Activated CD4-positive, alpha-beta T cell treated with anti-CD3 and anti-CD28 coated beads, Interleukin-2, amount 50 U/mL, for 48 hours (primary cell): ENCODE measurements around the gene GDE1.

ENCODE experiments used
- DNase-seq, 2 experiments: peaks; one replicate each; pipeline ENCODE4 v3.0.0-alpha.2; 2020

GDE1 gene

DNA sequence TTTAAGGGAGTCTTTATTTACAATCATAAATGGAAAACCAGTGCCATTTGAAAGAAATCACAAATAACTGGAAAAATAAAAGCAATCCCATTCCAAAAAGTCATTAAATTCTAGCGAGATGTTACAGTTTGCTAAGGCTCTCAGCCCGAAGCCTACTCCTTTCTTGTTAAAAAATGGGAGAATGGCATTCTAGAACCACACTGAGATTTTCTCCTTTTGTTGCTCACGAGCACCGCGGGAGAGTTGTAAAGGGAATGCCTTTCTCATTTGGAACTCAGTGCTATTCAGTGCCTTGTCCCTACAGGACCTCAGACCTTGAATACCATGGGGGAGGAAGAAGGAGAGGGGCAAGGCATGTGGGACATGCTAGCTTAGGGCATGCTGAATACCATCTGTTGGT, 36.3 kb downstream of the GDE1 start:
- no peak for DNase-seq

DNA sequence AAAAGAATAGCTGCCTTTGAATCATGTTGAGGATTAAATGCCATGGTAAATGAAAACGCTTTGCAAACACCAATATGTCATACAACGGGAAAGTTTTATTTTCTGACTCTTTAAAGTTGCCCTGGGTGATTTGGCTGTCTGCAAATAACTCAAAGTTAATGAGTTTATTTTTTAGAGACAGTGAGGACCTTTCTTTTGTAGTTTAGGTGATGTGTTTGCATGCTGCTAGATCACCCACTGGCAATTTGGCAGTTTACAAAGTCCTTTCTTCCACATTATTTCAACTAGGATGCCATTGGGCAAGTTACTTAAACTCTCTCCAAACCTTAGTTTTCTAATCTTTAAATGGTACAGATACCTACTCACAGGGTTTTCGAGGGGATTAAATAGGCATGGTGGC, 37.8 kb downstream of the GDE1 start:
- no peak for DNase-seq

DNA sequence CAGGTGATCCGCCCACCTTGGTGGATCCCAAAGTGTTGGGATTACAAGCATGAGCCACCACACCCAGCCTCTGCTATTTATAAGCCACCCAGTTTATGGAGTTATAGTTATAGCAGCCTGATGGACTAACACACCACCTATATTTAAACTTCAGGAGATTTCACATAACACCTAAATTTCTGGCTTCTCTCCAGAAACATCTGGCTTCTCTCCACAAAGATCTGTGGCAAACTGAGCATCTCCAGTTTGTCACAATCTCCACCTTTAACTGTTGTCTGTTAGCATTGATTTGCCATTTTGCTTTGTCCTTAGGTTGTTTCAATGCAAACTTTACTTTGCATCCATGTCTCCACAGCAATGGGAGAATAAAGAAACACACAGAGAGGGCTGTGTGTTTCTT, 39.6 kb downstream of the GDE1 start:
- no peak for DNase-seq

DNA sequence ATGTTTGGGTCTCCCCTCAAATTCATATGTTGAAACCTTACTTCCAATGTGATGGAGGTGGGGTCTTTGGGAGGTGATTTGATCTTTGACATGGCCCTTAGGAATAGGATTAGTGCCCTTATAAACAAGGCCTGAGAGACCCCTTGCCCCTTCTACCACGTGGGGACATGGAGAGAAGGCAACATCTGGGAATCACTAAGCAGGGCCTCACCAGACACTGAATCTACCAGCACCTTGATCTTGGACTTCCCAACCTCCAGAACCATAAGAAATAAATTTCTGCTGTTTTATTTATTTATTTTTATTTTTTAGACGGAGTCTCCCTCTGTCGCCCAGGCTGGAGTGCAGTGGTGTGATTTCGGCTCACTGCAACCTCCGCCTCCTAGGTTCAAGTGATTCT, 40.1 kb downstream of the GDE1 start:
- DNase-seq: no peak

DNA sequence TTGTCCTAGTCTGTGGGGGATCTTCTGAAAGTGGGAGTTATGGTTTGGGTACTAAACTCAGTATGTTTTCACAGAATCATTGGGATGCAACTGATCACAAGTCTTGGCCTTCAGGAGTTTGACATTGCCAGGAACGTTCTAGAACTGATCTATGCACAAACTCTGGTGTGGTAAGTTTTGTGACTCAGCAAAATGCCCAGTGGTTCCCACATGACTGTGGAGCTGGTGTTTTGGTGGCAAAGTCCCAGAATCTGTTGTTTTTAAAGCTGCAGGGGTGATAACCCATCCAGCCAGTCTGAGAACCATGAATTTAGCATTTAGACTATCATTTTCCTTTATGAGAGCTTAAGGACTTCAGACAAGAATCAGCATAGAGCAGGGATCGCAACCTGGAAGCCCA, 40.6 kb downstream of the GDE1 start:
- DNase-seq: no peak

DNA sequence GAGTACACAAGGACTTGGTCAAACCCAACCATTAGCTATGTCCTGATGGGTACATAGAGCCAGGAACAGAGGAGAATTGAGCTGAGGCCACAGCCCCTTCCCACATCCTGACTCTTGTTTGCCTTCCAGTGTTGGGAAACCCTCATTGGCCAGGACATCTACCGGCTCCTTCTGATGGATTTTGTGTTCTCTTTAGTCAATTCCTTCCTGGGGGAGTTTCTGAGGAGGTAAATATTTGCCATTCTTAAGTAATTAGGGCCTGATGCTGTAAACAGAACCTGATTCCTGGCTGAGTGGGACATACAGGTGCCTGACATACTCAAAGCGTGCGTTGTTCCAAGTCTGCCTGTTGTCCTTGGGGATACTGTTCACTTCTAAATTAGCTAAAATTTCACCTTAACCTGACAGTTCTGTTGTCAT, 42.6 kb downstream of the GDE1 start:
- no peak for DNase-seq

DNA sequence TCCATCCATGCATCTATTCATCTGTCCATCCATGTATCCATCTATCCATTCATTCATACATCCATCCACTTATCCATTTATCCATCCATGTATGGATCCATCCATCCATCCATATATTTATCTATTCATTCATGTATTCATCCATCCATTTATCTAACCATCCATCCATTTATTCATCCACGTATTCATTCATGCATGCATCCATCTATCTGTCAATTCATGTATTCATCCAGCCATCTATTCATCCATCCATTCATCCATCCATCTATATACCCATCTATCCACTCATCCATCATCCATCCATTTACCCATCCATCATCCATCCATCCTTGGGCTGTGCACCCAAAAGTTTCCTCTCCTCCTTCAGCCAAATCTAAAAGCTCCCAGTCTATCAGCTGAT, 43.4 kb downstream of the GDE1 start:
- no peak for DNase-seq

DNA sequence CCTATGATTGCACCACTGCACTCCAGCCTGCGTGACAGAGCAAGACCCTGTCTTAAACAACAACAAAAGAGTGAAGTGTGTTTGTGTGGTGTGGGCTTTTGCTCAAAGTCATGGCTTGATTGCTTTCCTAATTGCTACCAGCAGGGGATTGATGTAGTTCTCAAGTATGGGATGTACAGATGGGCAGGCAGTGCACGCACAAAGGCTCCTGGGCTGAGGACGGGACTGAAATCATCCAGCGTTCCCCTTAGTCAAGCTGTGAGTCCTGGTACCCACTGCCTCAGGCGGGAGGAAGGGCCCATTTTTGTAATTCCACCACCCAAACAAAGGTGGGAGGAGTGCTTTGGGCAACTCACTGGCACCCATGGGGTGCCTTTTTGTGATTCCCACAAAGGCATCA, 47.3 kb downstream of the GDE1 start:
- DNase-seq: no peak

DNA sequence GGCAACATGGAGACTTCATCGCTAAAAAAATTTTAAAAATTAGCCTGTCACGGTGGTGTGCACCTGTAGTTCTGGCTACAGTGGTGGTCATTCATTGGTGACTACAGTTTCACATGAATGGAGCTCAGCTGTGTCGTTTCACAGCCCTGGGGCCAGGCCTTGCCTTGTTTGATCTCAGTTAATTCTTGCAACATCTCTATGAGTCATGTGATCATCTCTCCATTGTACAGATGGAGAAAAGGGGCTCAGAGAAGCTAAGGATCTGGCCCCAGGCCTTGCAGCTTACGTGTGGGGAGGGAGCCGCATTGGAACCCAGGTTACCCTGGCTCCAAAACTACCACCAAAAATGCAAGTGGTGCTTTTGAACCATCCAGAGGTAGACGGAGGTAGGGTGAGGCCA, 49.4 kb downstream of the GDE1 start:
- no peak for DNase-seq

DNA sequence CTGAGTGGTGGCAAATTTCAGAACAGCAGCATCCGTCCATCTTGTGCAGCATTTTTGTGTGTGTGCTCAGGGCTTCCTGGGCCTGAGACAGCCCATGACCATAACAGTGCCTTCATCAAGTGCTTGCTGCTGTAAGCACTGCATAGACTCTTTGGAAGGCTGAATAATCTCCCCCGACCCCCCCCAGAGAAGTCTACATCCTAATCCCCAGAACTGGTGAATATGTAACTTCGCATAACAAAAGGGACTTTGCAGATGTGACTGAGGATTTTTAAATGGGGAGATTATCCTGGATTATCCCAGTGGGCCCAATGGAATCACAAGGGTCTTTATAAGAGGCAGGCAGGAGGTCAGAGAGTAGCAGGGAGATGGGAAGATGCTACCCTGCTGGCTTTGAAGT, 53.6 kb downstream of the GDE1 start:
- DNase-seq: no peak

DNA sequence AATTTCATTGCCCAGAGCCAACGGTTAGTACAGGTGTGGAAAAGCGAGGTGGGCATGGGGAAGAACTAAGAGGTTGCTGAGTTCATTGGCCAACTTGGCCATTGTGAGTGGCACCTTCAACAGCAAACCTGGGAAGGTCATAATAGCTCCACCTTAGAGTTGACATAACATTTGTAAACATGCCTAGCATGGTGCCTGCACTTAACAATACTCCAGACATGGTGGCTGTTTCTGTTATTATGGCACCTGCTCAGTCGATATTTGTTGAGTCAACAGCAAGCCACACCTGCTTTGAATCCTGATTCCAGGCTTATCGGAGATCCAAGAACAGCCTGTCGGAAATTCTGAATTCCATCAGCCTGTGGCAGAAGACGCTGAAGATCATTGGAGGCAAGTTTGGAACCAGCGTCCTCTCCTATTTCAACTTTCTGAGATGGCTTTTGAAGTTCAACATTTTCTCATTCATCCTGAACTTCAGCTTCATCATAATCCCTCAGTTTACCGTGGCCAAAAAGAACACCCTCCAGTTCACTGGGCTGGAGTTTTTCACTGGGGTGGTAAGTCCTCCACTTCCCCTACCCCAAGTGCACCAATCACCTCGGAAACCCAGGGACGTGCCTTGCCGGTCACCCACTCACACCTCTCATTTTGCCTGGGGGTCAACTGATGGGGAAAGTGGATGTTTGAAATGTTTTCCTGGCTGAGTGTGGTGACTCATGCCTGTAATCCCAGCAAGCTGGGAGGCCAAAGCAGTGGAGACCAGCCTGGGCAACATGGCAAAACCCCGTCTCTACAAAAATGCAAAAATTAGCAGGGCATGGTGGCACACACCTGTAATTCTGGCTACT, 58.2 kb downstream of the GDE1 start:
- DNase-seq: no peak

DNA sequence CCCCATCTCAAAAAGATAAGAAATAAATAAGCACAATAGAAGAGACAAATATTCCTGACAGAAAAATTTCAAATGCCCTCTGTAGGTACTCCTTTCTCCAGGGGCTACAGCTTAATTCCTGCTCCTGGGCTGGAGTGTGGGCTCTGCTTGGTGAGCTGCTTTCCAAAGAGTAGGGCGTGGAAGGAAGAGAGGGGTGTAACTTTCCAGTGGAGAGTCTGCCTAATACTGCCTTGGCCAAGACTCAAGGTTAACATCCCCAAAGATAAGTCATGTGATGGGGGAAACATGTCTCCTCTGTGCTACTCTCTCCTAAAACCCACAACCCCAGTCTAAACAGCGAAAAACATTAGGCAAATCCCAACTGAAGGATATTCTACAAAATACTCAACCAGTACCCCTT, 61.5 kb downstream of the GDE1 start:
- no peak for DNase-seq

DNA sequence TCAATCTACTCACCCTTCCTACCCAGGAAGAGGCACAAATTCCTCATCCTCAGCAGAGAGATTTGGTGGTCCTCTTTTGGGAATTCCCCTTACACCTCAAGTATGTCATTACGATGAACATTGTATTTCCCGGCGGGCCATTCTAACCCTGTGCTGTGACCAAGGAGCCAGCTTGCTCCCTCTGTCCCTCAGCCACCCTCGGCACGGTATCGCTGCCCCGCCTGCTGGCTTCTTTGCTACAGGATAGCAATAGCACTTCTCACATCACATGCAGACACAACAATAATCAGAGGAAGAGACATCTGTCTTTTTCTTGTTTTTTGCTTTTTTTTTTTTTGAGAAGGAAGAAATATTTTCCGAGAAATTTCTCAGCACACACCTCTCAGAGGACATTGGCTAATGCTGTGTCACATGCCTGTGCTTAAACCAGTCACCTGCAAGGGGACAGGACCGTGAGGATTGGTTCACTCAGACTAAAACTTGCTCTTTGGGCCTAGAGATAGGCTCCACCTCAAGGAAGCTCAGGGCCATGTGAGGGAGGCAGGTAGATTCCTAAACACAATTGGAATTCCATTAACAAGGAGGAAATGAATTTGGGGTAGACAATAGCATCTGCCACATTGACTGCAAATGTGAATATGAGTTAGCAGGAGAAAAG, 63.0 kb downstream of the GDE1 start:
- DNase-seq: no peak
